T-helper 1 cell (primary cell): ENCODE data around the gene C9orf72.
A peak's percentile ranks its signal among the peaks of the same experiment; 100 is the strongest.
"Not testable (repeated sequence)": the region's sequence is repeated elsewhere in the genome, so short reads cannot be mapped to it uniquely, and the experiment has no call there.

Experiments used
- DNase-seq, 5 donors: peaks; one replicate each; pipeline ENCODE4 v3.0.0-alpha.2; 2012 to 2020

C9orf72 gene

GRCh38 chr9:27510780-27511179 lies 62.5 kb downstream of the C9orf72 start:
- no peak for DNase-seq

- DNase-seq = no peak
These were observed 66.3 kb downstream of the C9orf72 start for GRCh38 chr9:27506981-27507380.

GRCh38 chr9:27505744-27506161 lies 67.5 kb downstream of the C9orf72 start:
- DNase-seq = no peak

GRCh38 chr9:27504259-27504658 lies 69.0 kb downstream of the C9orf72 start:
- peak in 1 of 5 donors; percentile 7 for DNase-seq

- no peak for DNase-seq
These were observed 69.7 kb downstream of the C9orf72 start for GRCh38 chr9:27503623-27504022.

GRCh38 chr9:27500902-27501301 lies 72.4 kb downstream of the C9orf72 start:
- not testable (repeated sequence) for DNase-seq

GRCh38 chr9:27499451-27499850 lies 73.8 kb downstream of the C9orf72 start:
- peak in 1 of 5 donors; percentile 70 for DNase-seq

- DNase-seq = no peak
These were observed 75.3 kb downstream of the C9orf72 start for GRCh38 chr9:27497883-27498417.
